HepG2 (cell line): Measurements from ENCODE around the gene FRMD1. TPM values are rescaled to one million over a fixed set of nuclear protein-coding genes. Genes with fewer than 3 reads are reported as not detected.

ENCODE experiments used
- BORCS8-MEF2B ChIP-seq: sonication (generic); formaldehyde crosslinking; IDR thresholded peaks from 2 replicates; pipeline ENCODE4 v1.8.0; 2022; ENCODE audit warnings: mild to moderate bottlenecking, missing genetic modification reagents
- CBFB ChIP-seq: sonication (generic); formaldehyde crosslinking; IDR thresholded peaks from 2 replicates; pipeline ENCODE4 v1.4.0; 2020; ENCODE audit warnings: missing genetic modification reagents
- SMC3 ChIP-seq: IDR thresholded peaks from 2 replicates; pipeline ENCODE4 v1.6.1; 2011; ENCODE audit warnings: low read length, improper control_type of control experiment
- TBX2 ChIP-seq: sonication (generic); formaldehyde crosslinking; IDR thresholded peaks from 2 replicates; pipeline ENCODE4 v1.5.0; 2020; ENCODE audit warnings: missing genetic modification reagents, mild to moderate bottlenecking, borderline replicate concordance
- XBP1 ChIP-seq: sonication (generic); formaldehyde crosslinking; IDR thresholded peaks from 2 replicates; pipeline ENCODE4 v1.5.0; 2020; ENCODE audit warnings: missing genetic modification reagents
- ZNF674 ChIP-seq: sonication (generic); formaldehyde crosslinking; IDR thresholded peaks from 2 replicates; pipeline ENCODE4 v1.5.0; 2020; ENCODE audit warnings: low read depth, mild to moderate bottlenecking, missing genetic modification reagents
- ZNF775 ChIP-seq: sonication (generic); formaldehyde crosslinking; IDR thresholded peaks from 2 replicates; pipeline ENCODE4 v1.4.0; 2020; ENCODE audit warnings: missing genetic modification reagents, mild to moderate bottlenecking, moderate library complexity, borderline replicate concordance
- polyA plus RNA-seq, 8 experiments: library from polyadenylated mRNA; depleted of rRNA in 3 of 8; stranded (reverse) in 7 of 8; unstranded in 1 of 8; fragments of >200 nt; fragmentation: Illumina TruSeq in 4 of 8; extraction: Trizol in 4 of 8; gene quantifications; 2 replicates each; pipeline versions ENCODE4 v1.2.1 to v1.2.3, GENCODE V29; 2011 to 2016; ENCODE audit warnings: low read depth in 4 of 8, missing spikeins in 1 of 8, mixed read lengths in 1 of 8; ENCODE audit not compliant: insufficient read depth in 1 of 8
- total RNA-seq, 5 experiments: library from RNA; depleted of rRNA; stranded (reverse); fragments of >200 nt; fragmentation: Illumina TruSeq; extraction: Trizol; gene quantifications; 2 replicates each; pipeline ENCODE4 v1.2.3, GENCODE V29; 2016; ENCODE audit warnings: low read depth in 1 of 5
- TF ChIP-seq, protein P1 (sequence below): sonication (generic); formaldehyde crosslinking; IDR thresholded peaks from 2 replicates; pipeline ENCODE4 v1.4.0; 2020; ENCODE audit warnings: missing genetic modification reagents, borderline replicate concordance
- TF ChIP-seq, protein P2 (sequence below): sonication (generic); formaldehyde crosslinking; IDR thresholded peaks from 2 replicates; pipeline ENCODE4 v1.4.0; 2020; ENCODE audit warnings: missing genetic modification reagents
- TF ChIP-seq, protein P3 (sequence below): sonication (generic); formaldehyde crosslinking; IDR thresholded peaks from 2 replicates; pipeline ENCODE4 v1.5.0; 2020; ENCODE audit warnings: mild to moderate bottlenecking, missing genetic modification reagents
- TF ChIP-seq, protein P4 (sequence below): sonication (generic); formaldehyde crosslinking; IDR thresholded peaks from 2 replicates; pipeline ENCODE4 v1.4.0; 2020; ENCODE audit warnings: missing genetic modification reagents, mild to moderate bottlenecking, borderline replicate concordance
- TF ChIP-seq, protein P5 (sequence below): sonication (generic); formaldehyde crosslinking; conservative IDR thresholded peaks from 2 replicates; pipeline ENCODE4 v1.5.0; 2020; ENCODE audit warnings: missing genetic modification reagents
- TF ChIP-seq, protein P6 (sequence below): sonication (generic); formaldehyde crosslinking; conservative IDR thresholded peaks from 2 replicates; pipeline ENCODE4 v1.4.0; 2020; ENCODE audit warnings: missing genetic modification reagents

The FRMD1 gene
- total and polyA plus RNA-seq, 2 of the 13 experiments (the other 11 are each of a cell fraction or from before 2014, with no cell fraction given): 0.01 TPM; not detected in 1

DNA sequence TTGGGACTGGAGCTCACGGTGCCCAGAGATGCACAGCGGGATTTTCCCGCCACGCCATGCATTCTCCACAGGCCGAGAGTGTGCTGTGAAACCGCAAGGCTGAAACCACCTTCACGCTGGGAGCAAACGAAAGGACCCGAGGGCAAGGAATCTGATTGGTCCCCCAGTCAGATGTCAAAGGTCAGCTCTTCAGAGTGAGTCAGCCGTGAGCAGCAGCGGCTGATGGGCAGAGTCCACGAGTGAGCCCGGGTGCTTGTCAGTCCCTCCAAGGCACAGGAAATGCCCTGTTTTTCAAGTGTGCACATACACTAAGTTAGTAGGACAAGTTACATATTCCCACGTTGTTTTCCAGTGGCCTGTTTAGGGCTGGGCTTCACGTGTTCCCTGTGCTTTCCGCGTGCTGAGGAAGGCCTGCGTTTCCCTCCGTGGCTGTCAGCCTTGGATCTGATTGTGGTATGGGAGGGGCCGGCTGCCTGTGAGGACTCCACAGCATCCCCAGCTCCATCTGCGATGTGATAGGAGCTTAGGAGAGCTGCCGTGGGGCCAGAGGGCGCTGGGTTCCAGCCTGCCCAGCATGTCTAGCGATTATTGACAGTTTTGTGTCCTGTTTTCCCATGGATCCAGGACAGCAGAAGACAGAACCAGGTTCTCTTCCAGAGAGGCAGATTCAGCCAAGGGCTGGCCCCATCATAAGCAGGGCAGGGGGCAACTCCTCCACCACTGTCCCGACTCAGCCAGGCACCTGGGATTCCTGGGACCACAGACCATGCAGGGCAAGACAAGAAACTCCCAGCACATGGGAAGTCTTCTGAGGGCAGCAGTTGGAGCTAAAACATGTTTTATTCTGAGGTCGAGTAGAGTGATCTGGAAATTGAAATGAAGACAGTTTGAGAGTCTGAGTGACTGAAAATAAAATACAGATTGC lies 38.2 kb upstream of the FRMD1 start (continued):
- TF ChIP-seq, protein P1, sequence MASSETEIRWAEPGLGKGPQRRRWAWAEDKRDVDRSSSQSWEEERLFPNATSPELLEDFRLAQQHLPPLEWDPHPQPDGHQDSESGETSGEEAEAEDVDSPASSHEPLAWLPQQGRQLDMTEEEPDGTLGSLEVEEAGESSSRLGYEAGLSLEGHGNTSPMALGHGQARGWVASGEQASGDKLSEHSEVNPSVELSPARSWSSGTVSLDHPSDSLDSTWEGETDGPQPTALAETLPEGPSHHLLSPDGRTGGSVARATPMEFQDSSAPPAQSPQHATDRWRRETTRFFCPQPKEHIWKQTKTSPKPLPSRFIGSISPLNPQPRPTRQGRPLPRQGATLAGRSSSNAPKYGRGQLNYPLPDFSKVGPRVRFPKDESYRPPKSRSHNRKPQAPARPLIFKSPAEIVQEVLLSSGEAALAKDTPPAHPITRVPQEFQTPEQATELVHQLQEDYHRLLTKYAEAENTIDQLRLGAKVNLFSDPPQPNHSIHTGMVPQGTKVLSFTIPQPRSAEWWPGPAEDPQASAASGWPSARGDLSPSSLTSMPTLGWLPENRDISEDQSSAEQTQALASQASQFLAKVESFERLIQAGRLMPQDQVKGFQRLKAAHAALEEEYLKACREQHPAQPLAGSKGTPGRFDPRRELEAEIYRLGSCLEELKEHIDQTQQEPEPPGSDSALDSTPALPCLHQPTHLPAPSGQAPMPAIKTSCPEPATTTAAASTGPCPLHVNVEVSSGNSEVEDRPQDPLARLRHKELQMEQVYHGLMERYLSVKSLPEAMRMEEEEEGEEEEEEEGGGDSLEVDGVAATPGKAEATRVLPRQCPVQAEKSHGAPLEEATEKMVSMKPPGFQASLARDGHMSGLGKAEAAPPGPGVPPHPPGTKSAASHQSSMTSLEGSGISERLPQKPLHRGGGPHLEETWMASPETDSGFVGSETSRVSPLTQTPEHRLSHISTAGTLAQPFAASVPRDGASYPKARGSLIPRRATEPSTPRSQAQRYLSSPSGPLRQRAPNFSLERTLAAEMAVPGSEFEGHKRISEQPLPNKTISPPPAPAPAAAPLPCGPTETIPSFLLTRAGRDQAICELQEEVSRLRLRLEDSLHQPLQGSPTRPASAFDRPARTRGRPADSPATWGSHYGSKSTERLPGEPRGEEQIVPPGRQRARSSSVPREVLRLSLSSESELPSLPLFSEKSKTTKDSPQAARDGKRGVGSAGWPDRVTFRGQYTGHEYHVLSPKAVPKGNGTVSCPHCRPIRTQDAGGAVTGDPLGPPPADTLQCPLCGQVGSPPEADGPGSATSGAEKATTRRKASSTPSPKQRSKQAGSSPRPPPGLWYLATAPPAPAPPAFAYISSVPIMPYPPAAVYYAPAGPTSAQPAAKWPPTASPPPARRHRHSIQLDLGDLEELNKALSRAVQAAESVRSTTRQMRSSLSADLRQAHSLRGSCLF: no peak
- TF ChIP-seq CBFB (peak; percentile 40; the same call in 1 of the 2 replicates), BORCS8-MEF2B (0 out of 2 replicates have a peak, but pooled peaks have one; percentile 1), TBX2 (CRISPR knock-in tag) (no peak), SMC3 (0 out of 2 replicates have a peak, but pooled peaks have one; percentile 2), ZNF674 (CRISPR knock-in tag) (no peak), XBP1 (CRISPR knock-in tag) (no peak), ZNF775 (CRISPR knock-in tag) (no peak)
- TF ChIP-seq, protein P2, sequence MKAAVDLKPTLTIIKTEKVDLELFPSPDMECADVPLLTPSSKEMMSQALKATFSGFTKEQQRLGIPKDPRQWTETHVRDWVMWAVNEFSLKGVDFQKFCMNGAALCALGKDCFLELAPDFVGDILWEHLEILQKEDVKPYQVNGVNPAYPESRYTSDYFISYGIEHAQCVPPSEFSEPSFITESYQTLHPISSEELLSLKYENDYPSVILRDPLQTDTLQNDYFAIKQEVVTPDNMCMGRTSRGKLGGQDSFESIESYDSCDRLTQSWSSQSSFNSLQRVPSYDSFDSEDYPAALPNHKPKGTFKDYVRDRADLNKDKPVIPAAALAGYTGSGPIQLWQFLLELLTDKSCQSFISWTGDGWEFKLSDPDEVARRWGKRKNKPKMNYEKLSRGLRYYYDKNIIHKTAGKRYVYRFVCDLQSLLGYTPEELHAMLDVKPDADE (CRISPR knock-in tag): no peak
- TF ChIP-seq, protein P3, sequence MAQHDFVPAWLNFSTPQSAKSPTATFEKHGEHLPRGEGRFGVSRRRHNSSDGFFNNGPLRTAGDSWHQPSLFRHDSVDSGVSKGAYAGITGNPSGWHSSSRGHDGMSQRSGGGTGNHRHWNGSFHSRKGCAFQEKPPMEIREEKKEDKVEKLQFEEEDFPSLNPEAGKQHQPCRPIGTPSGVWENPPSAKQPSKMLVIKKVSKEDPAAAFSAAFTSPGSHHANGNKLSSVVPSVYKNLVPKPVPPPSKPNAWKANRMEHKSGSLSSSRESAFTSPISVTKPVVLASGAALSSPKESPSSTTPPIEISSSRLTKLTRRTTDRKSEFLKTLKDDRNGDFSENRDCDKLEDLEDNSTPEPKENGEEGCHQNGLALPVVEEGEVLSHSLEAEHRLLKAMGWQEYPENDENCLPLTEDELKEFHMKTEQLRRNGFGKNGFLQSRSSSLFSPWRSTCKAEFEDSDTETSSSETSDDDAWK (CRISPR knock-in tag): no peak
- TF ChIP-seq, protein P4, sequence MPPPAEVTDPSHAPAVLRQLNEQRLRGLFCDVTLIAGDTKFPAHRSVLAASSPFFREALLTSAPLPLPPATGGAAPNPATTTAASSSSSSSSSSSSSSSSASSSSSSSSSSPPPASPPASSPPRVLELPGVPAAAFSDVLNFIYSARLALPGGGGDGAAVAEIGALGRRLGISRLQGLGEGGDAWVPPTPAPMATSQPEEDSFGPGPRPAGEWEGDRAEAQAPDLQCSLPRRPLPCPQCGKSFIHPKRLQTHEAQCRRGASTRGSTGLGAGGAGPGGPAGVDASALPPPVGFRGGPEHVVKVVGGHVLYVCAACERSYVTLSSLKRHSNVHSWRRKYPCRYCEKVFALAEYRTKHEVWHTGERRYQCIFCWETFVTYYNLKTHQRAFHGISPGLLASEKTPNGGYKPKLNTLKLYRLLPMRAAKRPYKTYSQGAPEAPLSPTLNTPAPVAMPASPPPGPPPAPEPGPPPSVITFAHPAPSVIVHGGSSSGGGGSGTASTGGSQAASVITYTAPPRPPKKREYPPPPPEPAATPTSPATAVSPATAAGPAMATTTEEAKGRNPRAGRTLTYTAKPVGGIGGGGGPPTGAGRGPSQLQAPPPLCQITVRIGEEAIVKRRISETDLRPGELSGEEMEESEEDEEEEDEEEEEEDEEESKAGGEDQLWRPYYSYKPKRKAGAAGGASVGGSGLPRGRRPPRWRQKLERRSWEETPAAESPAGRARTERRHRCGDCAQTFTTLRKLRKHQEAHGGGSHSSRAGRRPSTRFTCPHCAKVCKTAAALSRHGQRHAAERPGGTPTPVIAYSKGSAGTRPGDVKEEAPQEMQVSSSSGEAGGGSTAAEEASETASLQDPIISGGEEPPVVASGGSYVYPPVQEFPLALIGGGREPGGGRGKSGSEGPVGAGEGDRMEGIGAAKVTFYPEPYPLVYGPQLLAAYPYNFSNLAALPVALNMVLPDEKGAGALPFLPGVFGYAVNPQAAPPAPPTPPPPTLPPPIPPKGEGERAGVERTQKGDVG: no peak
- TF ChIP-seq, protein P5, sequence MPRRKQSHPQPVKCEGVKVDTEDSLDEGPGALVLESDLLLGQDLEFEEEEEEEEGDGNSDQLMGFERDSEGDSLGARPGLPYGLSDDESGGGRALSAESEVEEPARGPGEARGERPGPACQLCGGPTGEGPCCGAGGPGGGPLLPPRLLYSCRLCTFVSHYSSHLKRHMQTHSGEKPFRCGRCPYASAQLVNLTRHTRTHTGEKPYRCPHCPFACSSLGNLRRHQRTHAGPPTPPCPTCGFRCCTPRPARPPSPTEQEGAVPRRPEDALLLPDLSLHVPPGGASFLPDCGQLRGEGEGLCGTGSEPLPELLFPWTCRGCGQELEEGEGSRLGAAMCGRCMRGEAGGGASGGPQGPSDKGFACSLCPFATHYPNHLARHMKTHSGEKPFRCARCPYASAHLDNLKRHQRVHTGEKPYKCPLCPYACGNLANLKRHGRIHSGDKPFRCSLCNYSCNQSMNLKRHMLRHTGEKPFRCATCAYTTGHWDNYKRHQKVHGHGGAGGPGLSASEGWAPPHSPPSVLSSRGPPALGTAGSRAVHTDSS (CRISPR knock-in tag): no peak
- TF ChIP-seq, protein P6, sequence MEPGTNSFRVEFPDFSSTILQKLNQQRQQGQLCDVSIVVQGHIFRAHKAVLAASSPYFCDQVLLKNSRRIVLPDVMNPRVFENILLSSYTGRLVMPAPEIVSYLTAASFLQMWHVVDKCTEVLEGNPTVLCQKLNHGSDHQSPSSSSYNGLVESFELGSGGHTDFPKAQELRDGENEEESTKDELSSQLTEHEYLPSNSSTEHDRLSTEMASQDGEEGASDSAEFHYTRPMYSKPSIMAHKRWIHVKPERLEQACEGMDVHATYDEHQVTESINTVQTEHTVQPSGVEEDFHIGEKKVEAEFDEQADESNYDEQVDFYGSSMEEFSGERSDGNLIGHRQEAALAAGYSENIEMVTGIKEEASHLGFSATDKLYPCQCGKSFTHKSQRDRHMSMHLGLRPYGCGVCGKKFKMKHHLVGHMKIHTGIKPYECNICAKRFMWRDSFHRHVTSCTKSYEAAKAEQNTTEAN (CRISPR knock-in tag): no peak
